K562 (cell line): ENCODE results near the gene GALNT5. TPM values are rescaled to one million over a fixed set of nuclear protein-coding genes. Genes with fewer than 3 reads are reported as not detected.

Experiments used
- BDP1 ChIP-seq: IDR thresholded peaks from 3 replicates; pipeline ENCODE4 v1.6.1; 2011; ENCODE audit not compliant: insufficient read length, insufficient read depth
- BHLHE40 ChIP-seq: IDR thresholded peaks from 2 replicates; pipeline ENCODE4 v1.6.1; 2011; ENCODE audit warnings: low read length, improper control_type of control experiment
- BRD4 ChIP-seq: fragments of 200-600 bp; sonication (generic); IDR thresholded peaks from 2 replicates; pipeline ENCODE4 v1.6.1; 2017; ENCODE audit warnings: inconsistent platforms
- C11orf30 ChIP-seq: fragments of 450-650 bp; IDR thresholded peaks from 2 replicates; pipeline ENCODE4 v1.6.1; 2016; ENCODE audit warnings: low read depth, mild to moderate bottlenecking
- CEBPG ChIP-seq, 3 experiments: fragments of 200-800 bp in 1 of 3; sonication (Bioruptor generic) in 1 of 3; sonication (generic) in 1 of 3; formaldehyde crosslinking in 1 of 3; IDR thresholded peaks in 2 of 3; conservative IDR thresholded peaks in 1 of 3; 2 replicates each; pipeline versions ENCODE4 v1.6.1 to v1.8.0; 2016 to 2022; ENCODE audit warnings: missing compliant biosample characterization in 2 of 3, missing genetic modification characterization in 2 of 3, mild to moderate bottlenecking in 1 of 3, missing genetic modification reagents in 1 of 3
- CHD1 ChIP-seq: fragments of 200-600 bp; sonication (generic); IDR thresholded peaks from one replicate; pipeline ENCODE4 v1.6.1; 2012; ENCODE audit warnings: mild to moderate bottlenecking, moderate library complexity, low read length, inconsistent platforms
- EP300 ChIP-seq: IDR thresholded peaks from 2 replicates; pipeline ENCODE4 v1.6.1; 2012; ENCODE audit warnings: low read length, improper control_type of control experiment
- FOXA1 ChIP-seq: fragments of 450-650 bp; IDR thresholded peaks from 2 replicates; pipeline ENCODE4 v1.6.1; 2016; ENCODE audit warnings: mild to moderate bottlenecking, borderline replicate concordance
- FOXM1 ChIP-seq, 2 experiments: fragments of 450-650 bp in 1 of 2; sonication (generic) in 1 of 2; formaldehyde crosslinking in 1 of 2; IDR thresholded peaks; 2 replicates each; pipeline versions ENCODE4 v1.6.1 to v1.9.0; 2017 to 2022; ENCODE audit warnings: low read depth in 2 of 2, mild to moderate bottlenecking in 2 of 2, missing genetic modification reagents in 1 of 2, moderate library complexity in 1 of 2
- HDAC2 ChIP-seq: fragments of 450-650 bp; IDR thresholded peaks from 2 replicates; pipeline ENCODE4 v1.6.1; 2016; ENCODE audit warnings: mild to moderate bottlenecking
- HOXB6 ChIP-seq: fragments of 250-450 bp; sonication (Bioruptor Pico); IDR thresholded peaks from 2 replicates; pipeline ENCODE4 v1.5.1; 2022; ENCODE audit warnings: mild to moderate bottlenecking, borderline replicate concordance
- JUND ChIP-seq, 2 experiments: IDR thresholded peaks; 2 replicates in 1 of 2; 3 replicates in 1 of 2; pipeline ENCODE4 v1.6.1; 2011; ENCODE audit warnings: borderline replicate concordance in 2 of 2, low read depth in 2 of 2, low read length in 2 of 2, improper control_type of control experiment in 1 of 2, missing biosample characterization in 1 of 2, missing genetic modification characterization in 1 of 2, missing genetic modification reagents in 1 of 2
- KDM5B ChIP-seq: fragments of 200-600 bp; sonication (generic); IDR thresholded peaks from 2 replicates; pipeline ENCODE4 v1.6.1; 2012; ENCODE audit warnings: low read depth, mild to moderate bottlenecking, moderate library complexity, low read length, control low read depth, inconsistent platforms; ENCODE audit not compliant: insufficient replicate concordance
- MAZ ChIP-seq, 2 experiments: fragments of 450-650 bp in 1 of 2; sonication (generic) in 1 of 2; formaldehyde crosslinking; IDR thresholded peaks in 1 of 2; conservative IDR thresholded peaks in 1 of 2; 2 replicates each; pipeline versions ENCODE4 v1.4.0 to v1.5.0; 2020; ENCODE audit warnings: mild to moderate bottlenecking in 1 of 2, missing genetic modification reagents in 1 of 2
- MECOM ChIP-seq: fragments of 250-450 bp; sonication (Bioruptor Pico); IDR thresholded peaks from 2 replicates; pipeline ENCODE4 v1.8.0; 2022; ENCODE audit warnings: inconsistent platforms
- NBN ChIP-seq: fragments of 450-650 bp; IDR thresholded peaks from 2 replicates; pipeline ENCODE4 v1.6.1; 2016; ENCODE audit warnings: low read depth, mild to moderate bottlenecking
- NFRKB ChIP-seq: fragments of 450-650 bp; IDR thresholded peaks from 2 replicates; pipeline ENCODE4 v1.6.1; 2016; ENCODE audit warnings: low read depth
- NKRF ChIP-seq: fragments of 450-650 bp; IDR thresholded peaks from 2 replicates; pipeline ENCODE4 v1.6.1; 2016; ENCODE audit warnings: borderline replicate concordance
- NR4A1 ChIP-seq, 2 experiments: fragments of 250-450 bp in 1 of 2; fragments of 450-650 bp in 1 of 2; sonication (Bioruptor Pico) in 1 of 2; IDR thresholded peaks; 2 replicates each; pipeline versions ENCODE4 v1.4.0 to v1.6.1; 2016 to 2020; ENCODE audit warnings: mild to moderate bottlenecking in 2 of 2, missing compliant biosample characterization in 1 of 2, missing genetic modification characterization in 1 of 2, moderate library complexity in 1 of 2
- PYGO2 ChIP-seq: fragments of 450-650 bp; IDR thresholded peaks from 2 replicates; pipeline ENCODE4 v1.6.1; 2016; ENCODE audit warnings: mild to moderate bottlenecking, missing genetic modification characterization, moderate library complexity, missing compliant biosample characterization
- TBL1XR1 ChIP-seq, 2 experiments: IDR thresholded peaks; 2 replicates each; pipeline ENCODE4 v1.6.1; 2012; ENCODE audit warnings: improper control_type of control experiment in 2 of 2, low read length in 2 of 2, mild to moderate bottlenecking in 1 of 2
- TEAD4 ChIP-seq, 2 experiments: sonication (generic) in 1 of 2; formaldehyde crosslinking in 1 of 2; IDR thresholded peaks; 2 replicates each; pipeline versions ENCODE4 v1.6.1 to v1.8.0; 2012 to 2022; ENCODE audit warnings: borderline replicate concordance in 1 of 2, inconsistent platforms in 1 of 2, low read length in 1 of 2, mild to moderate bottlenecking in 1 of 2, missing genetic modification reagents in 1 of 2
- ZC3H8 ChIP-seq: fragments of 450-650 bp; IDR thresholded peaks from 2 replicates; pipeline ENCODE4 v1.6.1; 2017
- ZKSCAN3 ChIP-seq: fragments of 250-450 bp; sonication (Bioruptor Pico); IDR thresholded peaks from 2 replicates; pipeline ENCODE4 v1.4.0; 2020
- ZNF175 ChIP-seq: fragments of 200-800 bp; sonication (Bioruptor generic); IDR thresholded peaks from 2 replicates; pipeline ENCODE4 v1.6.1; 2016; ENCODE audit warnings: low read depth, mild to moderate bottlenecking, missing genetic modification characterization, missing compliant biosample characterization
- ZNF217 ChIP-seq: sonication (generic); formaldehyde crosslinking; IDR thresholded peaks from 2 replicates; pipeline ENCODE4 v1.8.0; 2022; ENCODE audit warnings: mild to moderate bottlenecking, missing genetic modification reagents
- polyA plus RNA-seq, 8 experiments: library from polyadenylated mRNA; depleted of rRNA in 4 of 8; stranded (reverse) in 5 of 8; unstranded in 3 of 8; fragments of >200 nt; fragmentation: Nextera tagmentation in 2 of 8; fragmentation: Illumina TruSeq in 1 of 8; extraction: Ambion mirVana in 2 of 8; extraction: Trizol in 1 of 8; gene quantifications; 2 replicates each; pipeline versions ENCODE4 v1.2.1 to v1.2.3, GENCODE V29; 2011 to 2014; ENCODE audit warnings: inconsistent platforms in 1 of 8, missing spikeins in 1 of 8
- total RNA-seq, 7 experiments: library from RNA; depleted of rRNA in 6 of 7; stranded (reverse); fragments of >200 nt in 6 of 7; fragmentation: Illumina TruSeq in 2 of 7; extraction: Trizol in 2 of 7; gene quantifications; 2 replicates each; pipeline versions ENCODE4 v1.2.1 to v1.2.3, GENCODE V29; 2011 to 2021; ENCODE audit warnings: low replicate concordance in 1 of 7
- TF ChIP-seq, protein P1 (sequence below): fragments of 250-450 bp; sonication (Bioruptor Pico); IDR thresholded peaks from 2 replicates; pipeline ENCODE4 v1.5.0; 2021

GALNT5 gene
- total and polyA plus RNA-seq, 9 of the 15 experiments (the other 6 are each of a cell fraction or from before 2014, with no cell fraction given): 21.6 to 73.0 (median 54.7) TPM

- TF ChIP-seq ZC3H8 (no peak), KDM5B (no peak), HOXB6 (CRISPR knock-in tag) (no peak), JUND (IDR thresholded peaks at IDR 0.05; ENCODE audit: borderline replicate concordance, low read depth, low read length) (0 out of 2 replicates have a peak, but pooled peaks have one; percentile 3), JUND (tag; IDR thresholded peaks at IDR 0.05; ENCODE audit: borderline replicate concordance, low read depth, low read length) (no peak), ZNF217 (CRISPR knock-in tag) (no peak), BRD4 (no peak), PYGO2 (tag) (no peak), EP300 (peak; percentile 38; the same call in 1 of the 2 replicates), TBL1XR1 (IDR thresholded peaks at IDR 0.05; ENCODE audit: low read length in 2 of 2) (0 out of 4 replicates have a peak, but pooled peaks of 1 of the 2 experiments have one; percentile 31), MECOM (no peak), BHLHE40 (no peak), FOXM1 (IDR thresholded peaks at IDR 0.05; ENCODE audit: low read depth) (peak; percentile 9; the same call in 1 of the 2 replicates), FOXM1 (CRISPR knock-in tag; IDR thresholded peaks at IDR 0.05; ENCODE audit: low read depth) (no peak), BDP1 (no peak), NR4A1 (CRISPR knock-in tag; IDR thresholded peaks at IDR 0.05) (no peak), NR4A1 (tag; IDR thresholded peaks at IDR 0.05) (no peak), CHD1 (no peak), NFRKB (no peak), HDAC2 (0 out of 2 replicates have a peak, but pooled peaks have one; percentile 34), CEBPG (CRISPR knock-in tag; IDR thresholded peaks at IDR 0.05) (no peak), CEBPG (tag; conservative IDR thresholded peaks at IDR 0.05 in 1 of 2, IDR thresholded peaks at IDR 0.05 in 1 of 2) (no peak), C11orf30 (no peak), MAZ (CRISPR knock-in tag; conservative IDR thresholded peaks at IDR 0.05 in 1 of 2, IDR thresholded peaks at IDR 0.05 in 1 of 2) (no peak), ZNF175 (no peak), ZKSCAN3 (CRISPR knock-in tag) (no peak), TEAD4 (IDR thresholded peaks at IDR 0.05; ENCODE audit: low read length) (peak; percentile 22; the same call in 1 of the 2 replicates), TEAD4 (CRISPR knock-in tag; IDR thresholded peaks at IDR 0.05; ENCODE audit: borderline replicate concordance) (no peak), NBN (no peak), NKRF (no peak), FOXA1 (no peak)
- TF ChIP-seq, protein P1, sequence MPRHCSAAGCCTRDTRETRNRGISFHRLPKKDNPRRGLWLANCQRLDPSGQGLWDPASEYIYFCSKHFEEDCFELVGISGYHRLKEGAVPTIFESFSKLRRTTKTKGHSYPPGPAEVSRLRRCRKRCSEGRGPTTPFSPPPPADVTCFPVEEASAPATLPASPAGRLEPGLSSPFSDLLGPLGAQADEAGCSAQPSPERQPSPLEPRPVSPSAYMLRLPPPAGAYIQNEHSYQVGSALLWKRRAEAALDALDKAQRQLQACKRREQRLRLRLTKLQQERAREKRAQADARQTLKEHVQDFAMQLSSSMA (CRISPR knock-in tag): no peak
Measured at GRCh38 chr2:157303612-157304011, 46.1 kb downstream of the GALNT5 start (continued).
